ENCODE data around the gene ADD2. TPM values are rescaled to one million over a fixed set of nuclear protein-coding genes. Genes with fewer than 3 reads are reported as not detected.

ADD2 gene, protein sequence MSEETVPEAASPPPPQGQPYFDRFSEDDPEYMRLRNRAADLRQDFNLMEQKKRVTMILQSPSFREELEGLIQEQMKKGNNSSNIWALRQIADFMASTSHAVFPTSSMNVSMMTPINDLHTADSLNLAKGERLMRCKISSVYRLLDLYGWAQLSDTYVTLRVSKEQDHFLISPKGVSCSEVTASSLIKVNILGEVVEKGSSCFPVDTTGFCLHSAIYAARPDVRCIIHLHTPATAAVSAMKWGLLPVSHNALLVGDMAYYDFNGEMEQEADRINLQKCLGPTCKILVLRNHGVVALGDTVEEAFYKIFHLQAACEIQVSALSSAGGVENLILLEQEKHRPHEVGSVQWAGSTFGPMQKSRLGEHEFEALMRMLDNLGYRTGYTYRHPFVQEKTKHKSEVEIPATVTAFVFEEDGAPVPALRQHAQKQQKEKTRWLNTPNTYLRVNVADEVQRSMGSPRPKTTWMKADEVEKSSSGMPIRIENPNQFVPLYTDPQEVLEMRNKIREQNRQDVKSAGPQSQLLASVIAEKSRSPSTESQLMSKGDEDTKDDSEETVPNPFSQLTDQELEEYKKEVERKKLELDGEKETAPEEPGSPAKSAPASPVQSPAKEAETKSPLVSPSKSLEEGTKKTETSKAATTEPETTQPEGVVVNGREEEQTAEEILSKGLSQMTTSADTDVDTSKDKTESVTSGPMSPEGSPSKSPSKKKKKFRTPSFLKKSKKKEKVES
- 124 TPM in 2 replicates for total RNA-seq (2021)
- long read RNA-seq, full-length matches to known transcripts, result 102 of 167 reads
- long read RNA-seq, partial matches to known transcripts, result 29 of 167 reads
- long read RNA-seq, other reads (novel, unspliced or antisense), result 36 of 167 reads

DNA sequence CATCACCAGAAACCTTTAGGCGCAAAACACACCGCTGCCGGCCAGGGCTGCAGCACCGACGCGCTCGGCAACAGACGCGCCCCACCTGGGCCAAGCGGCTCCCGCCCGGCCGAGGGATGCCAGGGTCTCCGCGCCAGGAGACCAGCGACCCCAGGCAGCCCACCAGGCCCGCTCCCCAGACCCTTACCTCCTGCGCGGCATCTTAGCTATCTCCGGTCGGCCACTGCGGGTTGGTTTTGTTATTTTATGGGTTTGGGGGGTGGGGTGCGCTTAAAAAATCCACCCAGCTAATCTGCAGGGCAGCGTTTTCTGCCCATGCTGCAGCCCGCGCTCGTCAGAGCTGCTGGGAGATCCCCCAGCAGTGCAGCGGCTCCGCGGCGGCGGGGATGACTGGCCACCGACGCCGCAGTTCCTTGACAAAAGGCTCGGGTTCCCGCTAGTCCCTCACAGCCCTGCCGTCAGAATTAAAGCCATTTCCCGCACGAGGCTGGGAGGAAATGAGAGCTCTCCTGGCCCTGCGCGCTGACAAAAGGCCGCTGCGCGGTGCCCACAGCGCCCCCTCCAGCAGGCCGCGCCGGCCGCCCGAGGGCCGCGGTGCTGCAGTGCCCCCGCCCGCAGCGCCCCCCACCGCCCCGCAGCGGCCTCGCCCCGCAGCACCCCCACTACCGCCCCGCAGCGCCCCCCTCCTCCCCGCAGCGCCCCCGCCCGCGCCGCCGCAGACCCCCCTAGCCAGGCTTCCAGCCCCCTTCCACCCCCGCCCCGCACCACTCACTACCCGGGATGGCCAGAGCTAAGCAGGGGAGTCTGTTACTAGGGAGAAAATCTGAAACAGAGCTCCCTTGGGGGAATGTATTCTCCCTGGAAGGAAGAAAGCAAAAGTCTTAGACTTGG is at the start of gene ADD2:
TSS of gene ADD2 (minus strand) at position 502 of the 891 bp plus-strand sequence. CDS start 61,792 bp downstream, outside the sequence.
- no peaks in the 10 kb centered on the region for H3K79me1 ChIP-seq (ENCODE audit: insufficient read depth, low read depth, low read length, poor library complexity, severe bottlenecking)
- peaks cover 5% of the 10 kb centered on the region for H3K23me2 ChIP-seq (ENCODE audit: insufficient read length, low read depth, low read length, poor library complexity, severe bottlenecking)
- H3K23ac ChIP-seq (ENCODE audit: insufficient read length, low read depth, low read length), result no peak within 1 kb of the TSS
- peak within 1 kb of the TSS; percentile 95 for H3K4me2 ChIP-seq (ENCODE audit: insufficient read depth, insufficient read length, low read length)
- no peak within 1 kb of the TSS for H4K5ac ChIP-seq (ENCODE audit: insufficient read length, low read depth, low read length)
- H3K9ac ChIP-seq (ENCODE audit: extremely low read depth, insufficient read length, low read length), result peak within 1 kb of the TSS; percentile 53
- H3K27ac Mint-ChIP-seq, result peak within 1 kb of the TSS; percentile 86 to 98 (median 94)
- peaks cover 48 to 54% of the 10 kb centered on the region in 2 experiments for H3K4me1 Mint-ChIP-seq
- TF ChIP-seq, protein P1, sequence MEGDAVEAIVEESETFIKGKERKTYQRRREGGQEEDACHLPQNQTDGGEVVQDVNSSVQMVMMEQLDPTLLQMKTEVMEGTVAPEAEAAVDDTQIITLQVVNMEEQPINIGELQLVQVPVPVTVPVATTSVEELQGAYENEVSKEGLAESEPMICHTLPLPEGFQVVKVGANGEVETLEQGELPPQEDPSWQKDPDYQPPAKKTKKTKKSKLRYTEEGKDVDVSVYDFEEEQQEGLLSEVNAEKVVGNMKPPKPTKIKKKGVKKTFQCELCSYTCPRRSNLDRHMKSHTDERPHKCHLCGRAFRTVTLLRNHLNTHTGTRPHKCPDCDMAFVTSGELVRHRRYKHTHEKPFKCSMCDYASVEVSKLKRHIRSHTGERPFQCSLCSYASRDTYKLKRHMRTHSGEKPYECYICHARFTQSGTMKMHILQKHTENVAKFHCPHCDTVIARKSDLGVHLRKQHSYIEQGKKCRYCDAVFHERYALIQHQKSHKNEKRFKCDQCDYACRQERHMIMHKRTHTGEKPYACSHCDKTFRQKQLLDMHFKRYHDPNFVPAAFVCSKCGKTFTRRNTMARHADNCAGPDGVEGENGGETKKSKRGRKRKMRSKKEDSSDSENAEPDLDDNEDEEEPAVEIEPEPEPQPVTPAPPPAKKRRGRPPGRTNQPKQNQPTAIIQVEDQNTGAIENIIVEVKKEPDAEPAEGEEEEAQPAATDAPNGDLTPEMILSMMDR (conservative IDR thresholded peaks at IDR 0.05), result peak; percentile 61; the same call in 2 of the 3 replicates
- peaks cover 28% of the 10 kb centered on the region; the same call in 1 of the 2 replicates for H3K79me2 ChIP-seq (ENCODE audit: insufficient read depth, low read length)
- H3K27ac ChIP-seq (ENCODE audit: insufficient read length, low read depth, low read length), result no peak within 1 kb of the TSS
- H2AK5ac ChIP-seq (ENCODE audit: insufficient read length, low read length), result no peak within 1 kb of the TSS
- H2AFZ ChIP-seq (ENCODE audit: low read length), result no peak within 1 kb of the TSS
- H3K9me3 ChIP-seq (ENCODE audit: control insufficient read depth, low read depth, low read length), result no peaks in the 10 kb centered on the region
- H2BK5ac ChIP-seq (ENCODE audit: insufficient read length, low read length), result no peak within 1 kb of the TSS
- H2BK12ac ChIP-seq (ENCODE audit: insufficient read length, low read depth, low read length), result no peak within 1 kb of the TSS
- WGBS (ENCODE audit: extremely low coverage, insufficient read length, low lambda C conversion rate), result no CpG with 5 or more reads among the region's 74 CpGs
- no peaks in the 10 kb centered on the region; a peak in 1 of 5 replicates for H3K9me3 Mint-ChIP-seq
- peak within 1 kb of the TSS; percentile 80 to 94 for H3K4me3 Mint-ChIP-seq
- H3K14ac ChIP-seq (ENCODE audit: insufficient read depth, low read length), result peak within 1 kb of the TSS; percentile 86
- H4K8ac ChIP-seq (replicated peaks; ENCODE audit: insufficient read length, low read depth, low read length), result no peak within 1 kb of the TSS
- H3K18ac ChIP-seq (ENCODE audit: insufficient read length, low read depth, low read length), result peak within 1 kb of the TSS; percentile 59
- H3K56ac ChIP-seq (ENCODE audit: insufficient read length, low read depth, low read length), result no peak within 1 kb of the TSS
- H4K91ac ChIP-seq (ENCODE audit: insufficient read length, low read depth, low read length), result no peak within 1 kb of the TSS
- no peaks in the 10 kb centered on the region for H3K27me3 ChIP-seq (ENCODE audit: insufficient read depth, low read length)
- H2BK15ac ChIP-seq (ENCODE audit: low read depth, low read length), result no peak within 1 kb of the TSS
- H4K20me1 ChIP-seq (ENCODE audit: control insufficient read depth, insufficient read depth, insufficient read length), result no peaks in the 10 kb centered on the region
- no peak within 1 kb of the TSS; the same call in 1 of the 2 replicates for H3K4ac ChIP-seq (ENCODE audit: low read depth, low read length)
- H2BK120ac ChIP-seq (ENCODE audit: low read depth, low read length, poor library complexity, severe bottlenecking), result no peak within 1 kb of the TSS
- H3T11ph ChIP-seq (ENCODE audit: low read length), result no peak within 1 kb of the TSS
- H3K4me1 ChIP-seq (ENCODE audit: insufficient read depth, low read length), result peaks cover 16% of the 10 kb centered on the region; the same call in 1 of the 2 replicates
- H2BK20ac ChIP-seq (ENCODE audit: low read depth, low read length, poor library complexity, severe bottlenecking), result no peak within 1 kb of the TSS
- peaks cover 4 to 7% (median 4%) of the 10 kb centered on the region in 3 experiments; a peak in 5 of 7 replicates for H3K36me3 Mint-ChIP-seq (ENCODE audit: insufficient read depth in 1 of 3, low read depth in 3 of 3)
- peaks cover 3% of the 10 kb centered on the region; the same call in 1 of the 2 replicates for H3K27me3 Mint-ChIP-seq (ENCODE audit: low read depth)
- peak; percentile 73 for DNase-seq

All from H9 (cell line).